ENCODE results near the gene ARGLU1. TPM values are rescaled to one million over a fixed set of nuclear protein-coding genes. Genes with fewer than 3 reads are reported as not detected.

Gene ARGLU1
- total RNA-seq, 1 donor: 42.0 TPM

GRCh38 chr13:106558527-106558926, 9.4 kb downstream of the ARGLU1 start:
- H3K36me3 ChIP-seq (ENCODE audit: insufficient read depth, low read length): peaks cover 54% of the 10 kb centered on the region
- no peak overlapping the region for H2AFZ ChIP-seq (ENCODE audit: low read length)
- peaks cover 22% of the 10 kb centered on the region for H3K4me1 ChIP-seq (ENCODE audit: insufficient read depth, low read length)
- no peaks in the 10 kb centered on the region for H3K27me3 ChIP-seq (ENCODE audit: insufficient read depth, low read length)
- H3K4me3 ChIP-seq (ENCODE audit: insufficient read depth, low read length): no peak overlapping the region
- H4K20me1 ChIP-seq (ENCODE audit: insufficient read depth, low read length): peaks cover 38% of the 10 kb centered on the region
- no peak overlapping the region for H3K4me2 ChIP-seq (ENCODE audit: insufficient read depth, low read length)
- no peak for TF ChIP-seq CTCF (IDR thresholded peaks at IDR 0.05; ENCODE audit: extremely low read depth, low read depth, low read length)
- DNase-seq (ENCODE audit: insufficient read length, low spot score, missing footprints): no peak
- H3K79me2 ChIP-seq (ENCODE audit: insufficient read depth, low read length): peaks cover 87% of the 10 kb centered on the region
- H3K27ac ChIP-seq (ENCODE audit: low read depth, low read length): no peak overlapping the region
- no peaks in the 10 kb centered on the region for H3K9me3 ChIP-seq (ENCODE audit: low read depth, low read length)

GRCh38 chr13:106555631-106556328, 12.2 kb downstream of the ARGLU1 start:
- peaks cover 88% of the 10 kb centered on the region for H3K79me2 ChIP-seq (ENCODE audit: insufficient read depth, low read length)
- no peak overlapping the region for H2AFZ ChIP-seq (ENCODE audit: low read length)
- no peak overlapping the region for H3K4me2 ChIP-seq (ENCODE audit: insufficient read depth, low read length)
- no peak for TF ChIP-seq CTCF (IDR thresholded peaks at IDR 0.05; ENCODE audit: extremely low read depth, low read depth, low read length)
- peaks cover 14% of the 10 kb centered on the region for H4K20me1 ChIP-seq (ENCODE audit: insufficient read depth, low read length)
- no peaks in the 10 kb centered on the region for H3K9me3 ChIP-seq (ENCODE audit: low read depth, low read length)
- H3K36me3 ChIP-seq (ENCODE audit: insufficient read depth, low read length): peaks cover 56% of the 10 kb centered on the region
- H3K27me3 ChIP-seq (ENCODE audit: insufficient read depth, low read length): no peaks in the 10 kb centered on the region
- peaks cover 8% of the 10 kb centered on the region for H3K4me1 ChIP-seq (ENCODE audit: insufficient read depth, low read length)
- DNase-seq (ENCODE audit: insufficient read length, low spot score, missing footprints): peak; percentile 50
- no peak overlapping the region for H3K27ac ChIP-seq (ENCODE audit: low read depth, low read length)
- no peak overlapping the region for H3K4me3 ChIP-seq (ENCODE audit: insufficient read depth, low read length)

GRCh38 chr13:106551751-106552150, 16.2 kb downstream of the ARGLU1 start:
- H3K4me2 ChIP-seq (ENCODE audit: insufficient read depth, low read length): no peak overlapping the region
- peaks cover 38% of the 10 kb centered on the region for H3K36me3 ChIP-seq (ENCODE audit: insufficient read depth, low read length)
- no peak overlapping the region for H3K4me3 ChIP-seq (ENCODE audit: insufficient read depth, low read length)
- peaks cover 25% of the 10 kb centered on the region for H4K20me1 ChIP-seq (ENCODE audit: insufficient read depth, low read length)
- H3K4me1 ChIP-seq (ENCODE audit: insufficient read depth, low read length): peaks cover 14% of the 10 kb centered on the region
- H3K9me3 ChIP-seq (ENCODE audit: low read depth, low read length): no peaks in the 10 kb centered on the region
- no peak for DNase-seq (ENCODE audit: insufficient read length, low spot score, missing footprints)
- peaks cover 94% of the 10 kb centered on the region for H3K79me2 ChIP-seq (ENCODE audit: insufficient read depth, low read length)
- no peaks in the 10 kb centered on the region for H3K27me3 ChIP-seq (ENCODE audit: insufficient read depth, low read length)
- no peak for TF ChIP-seq CTCF (IDR thresholded peaks at IDR 0.05; ENCODE audit: extremely low read depth, low read depth, low read length)
- no peak overlapping the region for H2AFZ ChIP-seq (ENCODE audit: low read length)
- H3K27ac ChIP-seq (ENCODE audit: low read depth, low read length): no peak overlapping the region

GRCh38 chr13:106551350-106551749, 16.6 kb downstream of the ARGLU1 start:
- Histone ChIP-seq H3K79me2 (ENCODE audit: insufficient read depth, low read length) (peaks cover 97% of the 10 kb centered on the region), H3K4me1 (ENCODE audit: insufficient read depth, low read length) (peaks cover 14% of the 10 kb centered on the region), H4K20me1 (ENCODE audit: insufficient read depth, low read length) (peaks cover 27% of the 10 kb centered on the region), H3K27ac (ENCODE audit: low read depth, low read length) (no peak overlapping the region), H2AFZ (ENCODE audit: low read length) (no peak overlapping the region), H3K27me3 (ENCODE audit: insufficient read depth, low read length) (no peaks in the 10 kb centered on the region), H3K4me3 (ENCODE audit: insufficient read depth, low read length) (no peak overlapping the region), H3K36me3 (ENCODE audit: insufficient read depth, low read length) (peaks cover 35% of the 10 kb centered on the region), H3K9me3 (ENCODE audit: low read depth, low read length) (no peaks in the 10 kb centered on the region), H3K4me2 (ENCODE audit: insufficient read depth, low read length) (no peak overlapping the region)
- DNase-seq (ENCODE audit: insufficient read length, low spot score, missing footprints): no peak
- TF ChIP-seq CTCF (IDR thresholded peaks at IDR 0.05; ENCODE audit: extremely low read depth, low read depth, low read length): no peak
